ENCODE measurements around the gene CGGBP1.

CGGBP1 gene

GRCh38 chr3:88082854-88083253 is 24.0 kb upstream of the CGGBP1 start:
- peaks cover 84% of the 10 kb centered on the region for H3K79me2 ChIP-seq (ENCODE audit: insufficient read depth, low read length)
- no peaks in the 10 kb centered on the region for H3K4me1 ChIP-seq (ENCODE audit: insufficient read depth, low read length)
- H3K36me3 ChIP-seq (ENCODE audit: insufficient read depth, low read length) = peaks cover 19% of the 10 kb centered on the region
- no peaks in the 10 kb centered on the region for H3K27me3 ChIP-seq (ENCODE audit: insufficient read depth, low read length, poor library complexity)
- TF ChIP-seq EZH2 (IDR thresholded peaks at IDR 0.05; ENCODE audit: borderline replicate concordance, low read depth, low read length, severe bottlenecking) (no peak), CTCF (IDR thresholded peaks at IDR 0.05; ENCODE audit: borderline replicate concordance, extremely low read depth, low read length, poor library complexity, severe bottlenecking) (no peak)
- no peak for ATAC-seq (ENCODE audit: insufficient read depth, low read depth)
- no peak overlapping the region for H2AFZ ChIP-seq (ENCODE audit: low read depth, low read length)
- no peak overlapping the region for H3K4me2 ChIP-seq (ENCODE audit: insufficient read depth, low read length)
- H3K9me3 ChIP-seq (ENCODE audit: insufficient read depth, low read length, severe bottlenecking) = no peaks in the 10 kb centered on the region
- DNase-seq = no peak
- no peak overlapping the region for H3K4me3 ChIP-seq (ENCODE audit: low read depth in 1 of 2, low read length in 2 of 2)
- H4K20me1 ChIP-seq (ENCODE audit: insufficient read depth, low read length) = peaks cover 8% of the 10 kb centered on the region
- H3K9ac ChIP-seq (ENCODE audit: low read depth, low read length) = no peak overlapping the region
- H3K27ac ChIP-seq (ENCODE audit: low read length) = no peak overlapping the region

- Histone ChIP-seq H3K9me3 (ENCODE audit: insufficient read depth, low read length, severe bottlenecking) (no peaks in the 10 kb centered on the region), H4K20me1 (ENCODE audit: insufficient read depth, low read length) (peaks cover 9% of the 10 kb centered on the region), H3K79me2 (ENCODE audit: insufficient read depth, low read length) (peaks cover 93% of the 10 kb centered on the region), H3K4me2 (ENCODE audit: insufficient read depth, low read length) (no peak overlapping the region), H3K27ac (ENCODE audit: low read length) (no peak overlapping the region), H2AFZ (ENCODE audit: low read depth, low read length) (no peak overlapping the region), H3K36me3 (ENCODE audit: insufficient read depth, low read length) (peaks cover 3% of the 10 kb centered on the region; the same call in 1 of the 2 replicates), H3K4me1 (ENCODE audit: insufficient read depth, low read length) (0 out of 2 replicates have a peak, but pooled peaks cover 4% of the 10 kb centered on the region), H3K4me3 (ENCODE audit: low read depth in 1 of 2, low read length in 2 of 2) (no peak overlapping the region), H3K9ac (ENCODE audit: low read depth, low read length) (no peak overlapping the region), H3K27me3 (ENCODE audit: insufficient read depth, low read length, poor library complexity) (no peaks in the 10 kb centered on the region)
- DNase-seq (no peak), ATAC-seq (ENCODE audit: insufficient read depth, low read depth) (no peak)
- no peak for TF ChIP-seq EZH2 (IDR thresholded peaks at IDR 0.05; ENCODE audit: borderline replicate concordance, low read depth, low read length, severe bottlenecking)
- TF ChIP-seq CTCF (IDR thresholded peaks at IDR 0.05; ENCODE audit: borderline replicate concordance, extremely low read depth, low read length, poor library complexity, severe bottlenecking) = no peak
These were observed 20.1 kb upstream of the CGGBP1 start for GRCh38 chr3:88078932-88079331.

- Histone ChIP-seq H3K27me3 (ENCODE audit: insufficient read depth, low read length, poor library complexity) (no peaks in the 10 kb centered on the region), H3K79me2 (ENCODE audit: insufficient read depth, low read length) (peaks cover 97% of the 10 kb centered on the region), H3K4me2 (ENCODE audit: insufficient read depth, low read length) (no peak overlapping the region), H3K36me3 (ENCODE audit: insufficient read depth, low read length) (peaks cover 3% of the 10 kb centered on the region; the same call in 1 of the 2 replicates), H4K20me1 (ENCODE audit: insufficient read depth, low read length) (peaks cover 11% of the 10 kb centered on the region), H3K4me1 (ENCODE audit: insufficient read depth, low read length) (0 out of 2 replicates have a peak, but pooled peaks cover 4% of the 10 kb centered on the region), H2AFZ (ENCODE audit: low read depth, low read length) (no peak overlapping the region), H3K27ac (ENCODE audit: low read length) (no peak overlapping the region), H3K4me3 (ENCODE audit: low read depth in 1 of 2, low read length in 2 of 2) (no peak overlapping the region), H3K9me3 (ENCODE audit: insufficient read depth, low read length, severe bottlenecking) (no peaks in the 10 kb centered on the region), H3K9ac (ENCODE audit: low read depth, low read length) (no peak overlapping the region)
- DNase-seq (no peak), ATAC-seq (ENCODE audit: insufficient read depth, low read depth) (no peak)
- no peak for TF ChIP-seq CTCF (IDR thresholded peaks at IDR 0.05; ENCODE audit: borderline replicate concordance, extremely low read depth, low read length, poor library complexity, severe bottlenecking)
- no peak for TF ChIP-seq EZH2 (IDR thresholded peaks at IDR 0.05; ENCODE audit: borderline replicate concordance, low read depth, low read length, severe bottlenecking)
These were observed 17.9 kb upstream of the CGGBP1 start for GRCh38 chr3:88076712-88077111.

GRCh38 chr3:88075497-88075896 is 16.7 kb upstream of the CGGBP1 start:
- Histone ChIP-seq H3K4me1 (ENCODE audit: insufficient read depth, low read length) (0 out of 2 replicates have a peak, but pooled peaks cover 4% of the 10 kb centered on the region), H3K9ac (ENCODE audit: low read depth, low read length) (no peak overlapping the region), H3K79me2 (ENCODE audit: insufficient read depth, low read length) (peaks cover 95% of the 10 kb centered on the region), H3K4me2 (ENCODE audit: insufficient read depth, low read length) (no peak overlapping the region), H3K36me3 (ENCODE audit: insufficient read depth, low read length) (no peaks in the 10 kb centered on the region), H4K20me1 (ENCODE audit: insufficient read depth, low read length) (peaks cover 11% of the 10 kb centered on the region), H3K27ac (ENCODE audit: low read length) (no peak overlapping the region), H3K27me3 (ENCODE audit: insufficient read depth, low read length, poor library complexity) (no peaks in the 10 kb centered on the region), H3K4me3 (ENCODE audit: low read depth in 1 of 2, low read length in 2 of 2) (no peak overlapping the region), H3K9me3 (ENCODE audit: insufficient read depth, low read length, severe bottlenecking) (no peaks in the 10 kb centered on the region), H2AFZ (ENCODE audit: low read depth, low read length) (no peak overlapping the region)
- DNase-seq (no peak), ATAC-seq (ENCODE audit: insufficient read depth, low read depth) (no peak)
- no peak for TF ChIP-seq CTCF (IDR thresholded peaks at IDR 0.05; ENCODE audit: borderline replicate concordance, extremely low read depth, low read length, poor library complexity, severe bottlenecking)
- no peak for TF ChIP-seq EZH2 (IDR thresholded peaks at IDR 0.05; ENCODE audit: borderline replicate concordance, low read depth, low read length, severe bottlenecking)

All from DND-41 (cell line).